Stimulated activated CD4-positive, alpha-beta T cell treated with anti-CD3 and anti-CD28 coated beads, Interleukin-12 subunit alpha, Interleukin-12 subunit beta, amount 100 ng/mL, for 48 hours (primary cell): ENCODE results near the gene KCNJ4.

Experiments
- DNase-seq, 3 donors: peaks; one replicate each; pipeline ENCODE4 v3.0.0-alpha.2; 2020; ENCODE audit warnings: low read depth in 2 of 3, low spot score in 1 of 3

Gene KCNJ4

GRCh38 chr22:38432264-38432663 is 22.7 kb downstream of the KCNJ4 start:
- DNase-seq = no peak

- DNase-seq = no peak
Observed at GRCh38 chr22:38431266-38432010, 23.6 kb downstream of the KCNJ4 start.

GRCh38 chr22:38429499-38430068 is 25.4 kb downstream of the KCNJ4 start:
- no peak for DNase-seq

- no peak for DNase-seq
Observed at GRCh38 chr22:38428714-38429113, 26.3 kb downstream of the KCNJ4 start.

- no peak for DNase-seq
Observed at GRCh38 chr22:38427940-38428339, 27.1 kb downstream of the KCNJ4 start.

GRCh38 chr22:38427465-38427864 is 27.5 kb downstream of the KCNJ4 start:
- DNase-seq = no peak

- no peak for DNase-seq
Observed at GRCh38 chr22:38426628-38427027, 28.4 kb downstream of the KCNJ4 start.

- no peak for DNase-seq
Observed at GRCh38 chr22:38424525-38425080, 30.4 kb downstream of the KCNJ4 start.

GRCh38 chr22:38423512-38424503 is 31.2 kb downstream of the KCNJ4 start:
- DNase-seq = no peak

GRCh38 chr22:38422611-38423511 is 32.1 kb downstream of the KCNJ4 start:
- DNase-seq = no peak

GRCh38 chr22:38420734-38421133 is 34.3 kb downstream of the KCNJ4 start:
- no peak for DNase-seq

- no peak for DNase-seq
Observed at GRCh38 chr22:38419858-38420160, 35.2 kb downstream of the KCNJ4 start.

- no peak for DNase-seq
Observed at GRCh38 chr22:38419121-38419857, 35.7 kb downstream of the KCNJ4 start.

- no peak for DNase-seq
Observed at GRCh38 chr22:38418589-38418988, 36.4 kb downstream of the KCNJ4 start.

GRCh38 chr22:38417252-38418060 is 37.5 kb downstream of the KCNJ4 start:
- no peak for DNase-seq

GRCh38 chr22:38416621-38417251 is 38.3 kb downstream of the KCNJ4 start:
- DNase-seq = no peak

GRCh38 chr22:38415561-38416321 is 39.3 kb downstream of the KCNJ4 start:
- no peak for DNase-seq

- DNase-seq = no peak
Observed at GRCh38 chr22:38415046-38415445, 40.0 kb downstream of the KCNJ4 start.
